Heart left ventricle (tissue), 16 donors: ENCODE data around the gene LRRC53. TPM values are rescaled to one million over a fixed set of nuclear protein-coding genes. Genes with fewer than 3 reads are reported as not detected.

Source experiments
- ATAC-seq, 4 donors: fragments of 200-7000 bp; cut with Tn5 transposase; one replicate each; pipeline ENCODE4 v1.9.1; 2020 to 2022; ENCODE audit warnings: moderate library complexity in 4 of 4, mild to moderate bottlenecking in 3 of 4, moderate number of reproducible peaks in 1 of 4
- DNase-seq, 5 donors: peaks; one replicate each; pipeline ENCODE4 v3.0.0-alpha.2; 2020
- H3K27ac ChIP-seq, 12 donors: fragments of 200-600 bp; sonication (generic) in 4 of 12; one replicate each; pipeline versions ENCODE4 v1.5.0 to v1.8.0; 2016 to 2022; ENCODE audit warnings: mild to moderate bottlenecking in 2 of 12
- H3K27me3 ChIP-seq, 9 donors: fragments of 200-600 bp; sonication (generic) in 2 of 9; one replicate each; pipeline versions ENCODE4 v1.5.1 to v1.8.0; 2016 to 2022; ENCODE audit warnings: mild to moderate bottlenecking in 3 of 9
- H3K36me3 ChIP-seq, 9 donors: fragments of 200-600 bp; sonication (generic) in 2 of 9; one replicate each; pipeline versions ENCODE4 v1.5.0 to v1.8.0; 2018 to 2022; ENCODE audit warnings: mild to moderate bottlenecking in 2 of 9
- H3K4me1 ChIP-seq, 12 donors: fragments of 200-600 bp; sonication (generic) in 4 of 12; one replicate each; pipeline versions ENCODE4 v1.5.0 to v1.8.0; 2016 to 2022; ENCODE audit warnings: mild to moderate bottlenecking in 3 of 12
- H3K4me3 ChIP-seq, 12 donors: fragments of 200-600 bp; sonication (generic) in 4 of 12; one replicate each; pipeline versions ENCODE4 v1.5.0 to v1.8.0; 2017 to 2022; ENCODE audit warnings: mild to moderate bottlenecking in 9 of 12, moderate library complexity in 4 of 12
- H3K9me3 ChIP-seq, 12 donors: fragments of 200-600 bp; sonication (generic) in 4 of 12; one replicate each; pipeline versions ENCODE4 v1.5.0 to v1.8.0; 2016 to 2022; ENCODE audit warnings: mild to moderate bottlenecking in 1 of 12
- CTCF ChIP-seq, 12 donors: fragments of 200-600 bp; sonication (generic) in 4 of 12; IDR thresholded peaks; one replicate each; pipeline versions ENCODE4 v1.5.0 to v1.8.0; 2018 to 2022; ENCODE audit warnings: antibody characterized with exemption in 12 of 12, mild to moderate bottlenecking in 5 of 12
- POLR2A ChIP-seq, 2 donors: fragments of 450-650 bp; IDR thresholded peaks; one replicate each; pipeline ENCODE4 v1.6.1; 2017; ENCODE audit warnings: antibody characterized with exemption in 2 of 2, mild to moderate bottlenecking in 2 of 2, moderate library complexity in 2 of 2
- WGBS, 4 donors: extraction: QIAGEN DNeasy Blood & Tissue Kit in 2 of 4; methylation state at CpG; one replicate each; pipeline versions ENCODE4 v1.1.5 to v1.1.7; 2013 to 2018; 5-methylcytosine and 5-hydroxymethylcytosine counted together
- intact Hi-C, 10 donors: fragments of 100-400 bp; cut with DNase I; formaldehyde crosslinking; loops; one replicate each; pipeline versions ENCODE4 v1.11.1 to v1.14.2; 2022
- polyA plus RNA-seq, 2 donors: library from polyadenylated mRNA; stranded (reverse); fragments of 200-250 nt; gene quantifications; one replicate each; pipeline ENCODE4 v1.2.3, GENCODE V29; 2013
- total RNA-seq, 9 donors: library from RNA; depleted of rRNA in 2 of 9; stranded (reverse); fragments of >200 nt in 2 of 9; fragmentation: NEBNext Ultra II Directional in 3 of 9; extraction: Animal tissue kit (Norgen Biotek cat#: 25700) in 3 of 9; gene quantifications; one replicate each; pipeline versions ENCODE4 v1.1.0 to v1.2.4, GENCODE V29; 2016 to 2023
- donor health status: ischemic (EF 13 %, LVEDD 7.1; RV severe dilation, severe dysfunction).
- donor health status: healthy with polysubstance abuse.
- donor health status: DM: no; HTN: yes; CAD: no.
- donor health status: DM: no; HTN: no; CAD: no.
- donor health status: ischemic (EF 25% LVEDD 6.9; RV normal size, moderate dysfunction).
- donor health status: ischemic (EF 25% LVEDD 5.7; RV mildly dilated, moderate dysfunction).
- donor health status: healthy.
- donor health status: DM: yes; HTN: yes; CAD: no.
- donor health status: ischemic (EF 35%, LVEDD 5.7; RV mildly dilated, moderate dysfunction).
- donor health status: nonischemic (EF 11% LVEDD 7.7; RV severe dilation, severe dysfunction).
- donor health status: DM: yes; HTN: yes; CAD: no.
- donor health status: PGD.
- donor health status: ischemic (EF 29% LVEDD 5.4; RV normal size, mild dysfunction).
- donor health status: nonischemic (EF 23%, LVEDD 6.1; RV moderate dilation, normal function).

Gene LRRC53
- total and polyA plus RNA-seq, 11 donors: 0.04 to 0.09 (median 0.06) TPM; not detected in 8

DNA sequence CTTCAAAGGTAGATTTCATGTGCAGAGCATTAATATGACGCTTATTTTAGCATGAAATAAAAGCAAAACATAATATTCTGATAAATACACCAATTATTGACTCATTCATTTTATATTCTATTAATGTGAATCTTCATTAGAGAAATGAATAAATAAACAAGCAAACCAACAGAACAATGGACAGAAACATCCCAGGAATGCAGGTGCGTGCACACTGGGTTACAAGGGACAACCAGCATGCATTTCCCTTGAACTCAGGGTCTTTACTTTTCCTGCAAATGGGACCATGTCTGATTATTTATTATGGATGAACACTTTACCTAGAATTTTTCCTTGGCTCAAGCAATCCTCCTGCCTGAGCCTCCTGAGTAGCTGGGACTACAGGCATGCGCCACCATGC, 13.5 kb downstream of the LRRC53 start:
- Histone ChIP-seq H3K4me3 (no peak overlapping the region), H3K9me3 (no peaks in the 10 kb centered on the region), H3K4me1 (peaks cover 0 to 12% (median 0%) of the 10 kb centered on the region in 12 donors), H3K27ac (no peak overlapping the region), H3K27me3 (no peaks in the 10 kb centered on the region), H3K36me3 (peaks cover 0 to 3% (median 0%) of the 10 kb centered on the region in 9 donors)
- intact Hi-C loops: no loop called here
- no peak for ATAC-seq
- no peak for DNase-seq
- WGBS, 4 donors: 88 to 92% (median 90%) methylated on average over 3 of the region's 3 CpGs
- no peak for TF ChIP-seq CTCF (IDR thresholded peaks at IDR 0.05)
- no peak for TF ChIP-seq POLR2A (IDR thresholded peaks at IDR 0.05)

GRCh38 chr1:74496669-74497068, 15.7 kb downstream of the LRRC53 start:
- no peaks in the 10 kb centered on the region for H3K36me3 ChIP-seq

DNA sequence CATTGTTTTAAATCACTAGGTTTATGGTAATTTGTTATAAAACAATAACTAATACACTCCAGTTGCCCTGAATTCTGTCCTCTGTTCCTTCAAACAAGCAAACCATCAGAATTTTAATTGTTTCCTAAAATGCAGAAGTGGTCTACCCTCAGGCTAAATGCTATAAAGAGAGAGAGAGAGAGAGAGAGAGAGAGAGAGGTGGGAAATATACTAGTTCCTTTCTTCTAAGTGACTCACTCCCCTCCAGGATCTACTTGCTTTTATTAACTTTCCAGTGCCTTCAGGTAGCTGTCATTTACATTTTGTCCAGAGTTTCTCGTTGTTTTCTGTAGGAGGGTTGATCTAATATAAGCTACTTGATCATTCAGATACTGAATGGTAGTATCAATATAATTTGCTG, 26.4 kb downstream of the LRRC53 start:
- DNase-seq (no peak), ATAC-seq (no peak)
- no peak for TF ChIP-seq POLR2A (IDR thresholded peaks at IDR 0.05)
- TF ChIP-seq CTCF (IDR thresholded peaks at IDR 0.05): no peak
- WGBS, 4 donors: 65 to 76% (median 70%) methylated on average over 1 of the region's 1 CpG
- no peaks in the 10 kb centered on the region for H3K9me3 ChIP-seq
- no peaks in the 10 kb centered on the region for H3K27me3 ChIP-seq
- H3K4me1 ChIP-seq: peaks cover 0 to 14% (median 0%) of the 10 kb centered on the region in 12 donors
- no peak overlapping the region for H3K4me3 ChIP-seq
- H3K27ac ChIP-seq: no peak overlapping the region
- intact Hi-C loops: loop anchor here in 1 of 10 donors (10.0 kb wide), 1 partner anchor 481 kb away; no protein-coding TSS in a partner anchor
- no peaks in the 10 kb centered on the region for H3K36me3 ChIP-seq

More at GRCh38 chr1:74496669-74497068, 15.7 kb downstream of the LRRC53 start:
- no peaks in the 10 kb centered on the region for H3K27me3 ChIP-seq
- H3K4me3 ChIP-seq: no peak overlapping the region
- H3K4me1 ChIP-seq: peaks cover 0 to 12% (median 0%) of the 10 kb centered on the region in 12 donors
- DNase-seq (no peak), ATAC-seq (peak in 2 of 4 donors; percentile 46 to 52)
- no peak overlapping the region for H3K27ac ChIP-seq
- TF ChIP-seq POLR2A (IDR thresholded peaks at IDR 0.05) (no peak), CTCF (IDR thresholded peaks at IDR 0.05) (no peak)
- intact Hi-C loops: no loop called here
- H3K9me3 ChIP-seq: no peaks in the 10 kb centered on the region

- H3K9me3 ChIP-seq: no peaks in the 10 kb centered on the region
These were observed 26.8 kb downstream of the LRRC53 start for GRCh38 chr1:74485622-74486021.

More at GRCh38 chr1:74485622-74486021, 26.8 kb downstream of the LRRC53 start:
- H3K4me1 ChIP-seq: peaks cover 0 to 14% (median 0%) of the 10 kb centered on the region in 12 donors
- WGBS, 4 donors: 73 to 82% (median 75%) methylated on average over 3 of the region's 3 CpGs
- ATAC-seq (peak in 1 of 4 donors; percentile 19), DNase-seq (no peak)
- no peak overlapping the region for H3K4me3 ChIP-seq
- intact Hi-C loops: loop anchor here in 1 of 10 donors (10.0 kb wide), 1 partner anchor 481 kb away; no protein-coding TSS in a partner anchor
- TF ChIP-seq CTCF (IDR thresholded peaks at IDR 0.05) (no peak), POLR2A (IDR thresholded peaks at IDR 0.05) (no peak)
- H3K27ac ChIP-seq: no peak overlapping the region
- no peaks in the 10 kb centered on the region for H3K36me3 ChIP-seq
- H3K27me3 ChIP-seq: no peaks in the 10 kb centered on the region
